Measurements from ENCODE around the gene CCDC43.

- TF ChIP-seq CTCF (IDR thresholded peaks at IDR 0.05) (no peak), POLR2A (IDR thresholded peaks at IDR 0.05) (no peak)
Observed at GRCh38 chr17:44707755-44708400, 18.3 kb upstream of the CCDC43 start.

All from sigmoid colon (tissue), 3 donors.